Gastroesophageal sphincter (tissue), 3 donors: ENCODE results near the gene TAF1B.

ENCODE experiments used
- EP300 ChIP-seq: sonication (generic); formaldehyde crosslinking; IDR thresholded peaks from one replicate; pipeline ENCODE4 v1.6.1; 2017; ENCODE audit warnings: antibody characterized with exemption, mild to moderate bottlenecking
- POLR2A ChIP-seq, 2 donors: fragments of 450-650 bp; IDR thresholded peaks; one replicate each; pipeline ENCODE4 v1.6.1; 2017; ENCODE audit warnings: antibody characterized with exemption in 2 of 2, mild to moderate bottlenecking in 2 of 2, moderate library complexity in 1 of 2
- POLR2AphosphoS5 ChIP-seq: sonication (generic); formaldehyde crosslinking; IDR thresholded peaks from one replicate; pipeline ENCODE4 v1.6.1; 2017; ENCODE audit warnings: antibody characterized with exemption
- TF ChIP-seq, protein P1 (sequence below), 4 experiments: fragments of 200-600 bp in 2 of 4; fragments of 450-650 bp in 2 of 4; sonication (generic) in 1 of 4; IDR thresholded peaks; one replicate each; pipeline ENCODE4 v1.5.1; 2017 to 2019; ENCODE audit warnings: antibody characterized with exemption in 4 of 4, mild to moderate bottlenecking in 2 of 4, moderate library complexity in 2 of 4

DNA sequence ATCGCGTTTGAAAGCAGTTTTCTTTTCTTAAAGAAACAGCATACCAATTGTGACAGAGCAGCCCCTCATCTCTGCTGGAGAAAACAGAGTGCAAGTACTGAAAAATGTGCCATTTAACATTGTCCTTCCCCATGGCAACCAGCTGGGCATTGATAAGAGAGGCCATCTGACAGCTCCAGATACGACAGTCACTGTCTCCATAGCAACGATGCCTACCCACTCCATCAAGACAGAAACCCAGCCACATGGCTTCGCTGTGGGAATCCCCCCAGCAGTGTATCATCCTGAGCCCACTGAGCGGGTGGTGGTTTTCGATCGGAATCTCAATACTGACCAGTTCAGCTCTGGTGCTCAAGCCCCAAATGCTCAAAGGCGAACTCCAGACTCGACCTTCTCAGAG is 117.7 kb downstream of the TAF1B start:
- TF ChIP-seq POLR2A (IDR thresholded peaks at IDR 0.05) (no peak), POLR2AphosphoS5 (no peak), EP300 (no peak)
- TF ChIP-seq, protein P1, sequence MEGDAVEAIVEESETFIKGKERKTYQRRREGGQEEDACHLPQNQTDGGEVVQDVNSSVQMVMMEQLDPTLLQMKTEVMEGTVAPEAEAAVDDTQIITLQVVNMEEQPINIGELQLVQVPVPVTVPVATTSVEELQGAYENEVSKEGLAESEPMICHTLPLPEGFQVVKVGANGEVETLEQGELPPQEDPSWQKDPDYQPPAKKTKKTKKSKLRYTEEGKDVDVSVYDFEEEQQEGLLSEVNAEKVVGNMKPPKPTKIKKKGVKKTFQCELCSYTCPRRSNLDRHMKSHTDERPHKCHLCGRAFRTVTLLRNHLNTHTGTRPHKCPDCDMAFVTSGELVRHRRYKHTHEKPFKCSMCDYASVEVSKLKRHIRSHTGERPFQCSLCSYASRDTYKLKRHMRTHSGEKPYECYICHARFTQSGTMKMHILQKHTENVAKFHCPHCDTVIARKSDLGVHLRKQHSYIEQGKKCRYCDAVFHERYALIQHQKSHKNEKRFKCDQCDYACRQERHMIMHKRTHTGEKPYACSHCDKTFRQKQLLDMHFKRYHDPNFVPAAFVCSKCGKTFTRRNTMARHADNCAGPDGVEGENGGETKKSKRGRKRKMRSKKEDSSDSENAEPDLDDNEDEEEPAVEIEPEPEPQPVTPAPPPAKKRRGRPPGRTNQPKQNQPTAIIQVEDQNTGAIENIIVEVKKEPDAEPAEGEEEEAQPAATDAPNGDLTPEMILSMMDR (IDR thresholded peaks at IDR 0.05) = no peak
